ENCODE measurements around the gene SLIT3. TPM values are rescaled to one million over a fixed set of nuclear protein-coding genes. Genes with fewer than 3 reads are reported as not detected.

Gene SLIT3
- total RNA-seq, 2 experiments from 2014 or later = 0.20 to 0.43 TPM

DNA sequence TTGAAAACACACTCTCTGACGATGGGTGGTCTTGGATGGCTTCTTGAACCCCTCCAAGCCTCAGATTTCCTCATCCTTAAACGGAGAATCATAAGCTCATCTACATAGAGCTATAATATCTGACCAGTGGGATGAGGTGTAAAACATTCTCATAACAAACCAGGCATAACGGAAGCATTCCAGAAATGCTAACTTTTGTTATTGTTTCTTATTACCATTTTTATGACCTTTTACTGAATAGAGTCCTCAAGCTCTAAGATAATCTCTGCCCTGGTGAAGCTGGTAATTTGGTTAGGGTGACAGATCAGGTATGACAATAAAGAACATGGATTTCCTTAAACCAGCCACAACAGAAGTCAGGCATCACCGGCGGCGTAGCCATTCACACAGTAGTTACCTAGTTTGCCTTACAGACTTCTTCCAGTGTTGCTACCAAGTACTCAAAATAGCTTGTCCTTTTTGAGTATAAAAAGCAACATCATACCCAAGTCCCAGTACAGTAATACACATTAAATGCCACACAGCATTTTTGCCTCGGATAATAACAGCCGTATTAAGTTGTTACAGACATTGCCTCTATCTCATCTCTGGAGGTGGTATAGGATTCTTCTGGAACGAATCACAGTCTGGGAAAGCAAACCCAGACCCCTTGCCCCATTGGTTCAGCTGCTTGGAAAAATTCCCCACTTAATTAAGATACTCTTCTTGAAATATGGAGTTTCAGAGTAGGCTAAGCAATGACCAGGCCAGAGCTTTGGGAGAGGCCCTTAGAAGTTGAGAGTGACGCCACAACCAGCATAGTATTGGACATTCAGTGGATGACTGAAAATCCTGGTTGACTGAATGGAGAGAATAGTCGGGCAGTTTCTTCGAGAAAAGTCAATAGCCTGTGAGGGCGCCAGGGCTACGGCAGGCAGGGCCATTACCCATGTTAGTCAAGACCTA is 252.5 kb downstream of the SLIT3 start:
- Mint-ChIP-seq H3K4me1 (peaks cover 2% of the 10 kb centered on the region), H3K27me3 (peaks cover 11% of the 10 kb centered on the region), H3K27ac (no peak overlapping the region), H3K4me3 (no peak overlapping the region), H3K36me3 (no peaks in the 10 kb centered on the region), H3K9me3 (no peaks in the 10 kb centered on the region)
- no peak for DNase-seq

- no peak overlapping the region for H3K27ac Mint-ChIP-seq
- H3K4me1 Mint-ChIP-seq = no peaks in the 10 kb centered on the region
- peaks cover under 1% of the 10 kb centered on the region for H3K27me3 Mint-ChIP-seq
- H3K36me3 Mint-ChIP-seq = no peaks in the 10 kb centered on the region
- H3K4me3 Mint-ChIP-seq = no peak overlapping the region
- DNase-seq = no peak
- H3K9me3 Mint-ChIP-seq = no peaks in the 10 kb centered on the region
Measured at GRCh38 chr5:169044962-169045361, 256.0 kb downstream of the SLIT3 start.

DNA sequence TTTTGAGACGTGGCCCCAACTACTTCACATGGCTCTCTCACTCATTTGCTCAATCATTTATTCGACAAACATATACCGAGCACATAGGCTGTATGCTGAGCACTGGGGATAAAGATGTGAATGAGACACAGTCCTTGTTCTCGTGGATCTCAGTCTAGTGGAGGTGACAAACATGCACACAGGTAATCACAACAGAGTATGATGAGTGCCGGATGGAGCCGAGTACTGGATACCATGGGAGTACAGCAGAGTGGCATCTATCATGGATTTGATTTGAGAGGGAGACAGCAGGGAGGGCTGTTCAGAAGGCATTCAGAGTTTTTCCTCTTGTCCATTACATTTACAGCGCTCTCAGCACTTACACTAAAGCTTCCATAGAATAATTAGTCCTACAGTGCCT is 259.8 kb downstream of the SLIT3 start:
- H3K4me1 Mint-ChIP-seq = no peaks in the 10 kb centered on the region
- no peaks in the 10 kb centered on the region for H3K9me3 Mint-ChIP-seq
- H3K27ac Mint-ChIP-seq = no peak overlapping the region
- no peak for DNase-seq
- no peak overlapping the region for H3K4me3 Mint-ChIP-seq
- peaks cover 12% of the 10 kb centered on the region for H3K27me3 Mint-ChIP-seq
- no peaks in the 10 kb centered on the region for H3K36me3 Mint-ChIP-seq

- Mint-ChIP-seq H3K9me3 (no peaks in the 10 kb centered on the region), H3K4me1 (no peaks in the 10 kb centered on the region), H3K27ac (no peak overlapping the region), H3K27me3 (peaks cover 12% of the 10 kb centered on the region), H3K4me3 (no peak overlapping the region), H3K36me3 (no peaks in the 10 kb centered on the region)
- DNase-seq = no peak
Measured at GRCh38 chr5:169039592-169039991, 261.3 kb downstream of the SLIT3 start.

GRCh38 chr5:169037466-169037865 is 263.5 kb downstream of the SLIT3 start:
- Mint-ChIP-seq H3K4me3 (no peak overlapping the region), H3K27me3 (peaks cover 12% of the 10 kb centered on the region), H3K9me3 (peaks cover 2% of the 10 kb centered on the region), H3K4me1 (no peaks in the 10 kb centered on the region), H3K36me3 (no peaks in the 10 kb centered on the region), H3K27ac (no peak overlapping the region)
- DNase-seq = no peak

- no peak for DNase-seq
- no peak overlapping the region for H3K4me3 Mint-ChIP-seq
- peaks cover 12% of the 10 kb centered on the region for H3K27me3 Mint-ChIP-seq
- H3K9me3 Mint-ChIP-seq = peaks cover 2% of the 10 kb centered on the region
- no peaks in the 10 kb centered on the region for H3K36me3 Mint-ChIP-seq
- no peaks in the 10 kb centered on the region for H3K4me1 Mint-ChIP-seq
- H3K27ac Mint-ChIP-seq = no peak overlapping the region
Measured at GRCh38 chr5:169036079-169036805, 264.7 kb downstream of the SLIT3 start.

DNA sequence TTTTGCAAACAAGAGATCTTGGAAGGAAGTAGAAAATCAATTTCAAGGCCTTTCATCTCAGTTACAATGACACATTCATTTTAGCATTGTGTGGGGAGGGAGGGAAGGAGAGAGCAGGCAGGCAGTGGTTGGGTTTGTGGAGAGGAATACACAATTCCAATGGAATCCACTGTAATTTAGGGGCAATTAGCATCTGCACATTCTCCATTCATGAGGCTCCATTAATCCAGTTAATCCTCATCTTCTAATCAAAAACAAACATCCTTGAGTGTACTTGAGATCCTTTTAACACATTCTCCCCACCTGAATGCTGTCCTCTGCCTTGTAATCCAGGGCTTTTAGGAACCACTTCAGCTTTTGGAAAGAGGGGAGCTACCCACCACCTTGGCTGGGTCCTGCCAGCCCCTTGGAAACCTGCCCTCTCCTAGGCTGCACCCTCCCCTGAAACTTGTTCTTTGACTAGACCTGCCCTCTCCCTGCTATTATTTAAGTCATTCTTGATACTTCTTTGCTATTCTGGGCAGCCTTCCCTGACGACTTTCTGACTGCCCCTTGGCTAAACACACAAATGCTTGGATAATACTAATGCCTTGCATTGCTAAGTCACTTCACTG is 271.2 kb downstream of the SLIT3 start:
- H3K36me3 Mint-ChIP-seq = no peaks in the 10 kb centered on the region
- no peak overlapping the region for H3K4me3 Mint-ChIP-seq
- H3K9me3 Mint-ChIP-seq = peaks cover 2% of the 10 kb centered on the region
- H3K27ac Mint-ChIP-seq = no peak overlapping the region
- no peak for DNase-seq
- peaks cover 20% of the 10 kb centered on the region for H3K27me3 Mint-ChIP-seq
- no peaks in the 10 kb centered on the region for H3K4me1 Mint-ChIP-seq

DNA sequence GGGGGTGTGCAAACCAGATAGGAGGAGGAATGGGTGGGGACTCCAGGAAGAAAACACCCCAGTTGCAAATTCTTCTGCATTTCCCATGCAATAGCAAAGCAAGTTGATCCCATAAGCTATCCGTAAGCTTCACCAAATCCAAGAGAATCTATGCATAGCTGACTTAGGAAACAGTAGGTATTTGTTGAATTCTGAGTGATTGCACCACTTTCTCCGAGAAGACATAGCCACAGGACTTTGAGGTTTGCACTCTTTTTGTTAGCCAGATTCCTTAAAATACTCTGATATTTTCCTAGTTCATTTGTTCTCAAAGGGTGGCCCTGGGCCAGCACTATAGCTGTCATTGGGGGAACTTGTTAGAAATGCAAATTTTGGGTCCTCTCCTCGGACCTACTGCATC is 271.9 kb downstream of the SLIT3 start:
- no peak overlapping the region for H3K27ac Mint-ChIP-seq

GRCh38 chr5:169027501-169028061 is 273.4 kb downstream of the SLIT3 start:
- H3K27me3 Mint-ChIP-seq = peaks cover 31% of the 10 kb centered on the region
- H3K9me3 Mint-ChIP-seq = no peaks in the 10 kb centered on the region
- H3K4me1 Mint-ChIP-seq = no peaks in the 10 kb centered on the region
- no peak overlapping the region for H3K27ac Mint-ChIP-seq
- no peaks in the 10 kb centered on the region for H3K36me3 Mint-ChIP-seq
- DNase-seq = no peak
- H3K4me3 Mint-ChIP-seq = no peak overlapping the region

More for the DNA sequence above, 271.9 kb downstream of the SLIT3 start:
- no peaks in the 10 kb centered on the region for H3K36me3 Mint-ChIP-seq
- no peak overlapping the region for H3K4me3 Mint-ChIP-seq
- H3K4me1 Mint-ChIP-seq = no peaks in the 10 kb centered on the region
- DNase-seq = no peak
- peaks cover under 1% of the 10 kb centered on the region for H3K9me3 Mint-ChIP-seq
- H3K27me3 Mint-ChIP-seq = peaks cover 27% of the 10 kb centered on the region

DNA sequence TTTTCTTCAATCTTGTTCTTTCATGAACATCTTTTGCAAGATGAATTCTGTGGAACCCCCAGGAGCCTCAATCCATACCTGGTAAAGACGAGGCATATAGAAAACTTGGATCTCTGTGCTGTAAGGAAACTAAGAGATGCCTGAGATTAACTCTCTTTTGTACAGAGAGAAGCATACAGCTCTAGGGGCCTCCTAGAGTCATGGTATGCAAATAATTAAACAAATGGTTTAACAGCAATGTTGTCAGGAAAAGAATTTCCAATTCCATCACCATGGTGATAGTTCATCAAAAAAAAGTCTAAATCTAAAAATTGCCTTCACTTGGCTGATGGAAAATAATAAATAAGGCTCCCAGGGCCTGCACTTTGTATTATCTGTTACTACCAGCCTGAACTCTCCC is 275.4 kb downstream of the SLIT3 start:
- H3K9me3 Mint-ChIP-seq = no peaks in the 10 kb centered on the region
- H3K4me1 Mint-ChIP-seq = no peaks in the 10 kb centered on the region
- H3K36me3 Mint-ChIP-seq = no peaks in the 10 kb centered on the region
- DNase-seq = no peak
- H3K4me3 Mint-ChIP-seq = no peak overlapping the region
- H3K27me3 Mint-ChIP-seq = peaks cover 36% of the 10 kb centered on the region
- H3K27ac Mint-ChIP-seq = no peak overlapping the region

DNA sequence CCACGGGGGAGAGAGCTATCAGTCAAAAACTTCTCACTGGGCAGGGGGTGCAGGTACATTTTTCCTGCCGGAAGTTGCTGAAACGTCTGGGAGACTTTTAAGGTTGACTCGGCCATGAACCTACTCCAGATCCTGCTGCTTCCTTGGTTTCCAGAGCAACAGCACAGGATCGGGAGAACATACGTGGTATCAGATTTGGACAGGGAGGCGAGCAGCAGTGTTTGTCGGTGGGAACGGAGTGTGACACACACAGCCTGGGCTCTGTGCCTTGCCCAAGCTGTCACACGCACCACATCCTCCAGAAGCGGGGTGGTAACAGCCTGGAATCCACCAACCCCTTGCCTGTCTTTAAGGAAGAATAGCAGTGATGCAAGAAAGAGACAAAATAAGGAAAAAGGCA is 276.5 kb downstream of the SLIT3 start:
- H3K4me1 Mint-ChIP-seq = no peaks in the 10 kb centered on the region
- peaks cover 41% of the 10 kb centered on the region for H3K27me3 Mint-ChIP-seq
- no peak for DNase-seq
- no peaks in the 10 kb centered on the region for H3K9me3 Mint-ChIP-seq
- H3K27ac Mint-ChIP-seq = no peak overlapping the region
- H3K4me3 Mint-ChIP-seq = no peak overlapping the region
- H3K36me3 Mint-ChIP-seq = no peaks in the 10 kb centered on the region

DNA sequence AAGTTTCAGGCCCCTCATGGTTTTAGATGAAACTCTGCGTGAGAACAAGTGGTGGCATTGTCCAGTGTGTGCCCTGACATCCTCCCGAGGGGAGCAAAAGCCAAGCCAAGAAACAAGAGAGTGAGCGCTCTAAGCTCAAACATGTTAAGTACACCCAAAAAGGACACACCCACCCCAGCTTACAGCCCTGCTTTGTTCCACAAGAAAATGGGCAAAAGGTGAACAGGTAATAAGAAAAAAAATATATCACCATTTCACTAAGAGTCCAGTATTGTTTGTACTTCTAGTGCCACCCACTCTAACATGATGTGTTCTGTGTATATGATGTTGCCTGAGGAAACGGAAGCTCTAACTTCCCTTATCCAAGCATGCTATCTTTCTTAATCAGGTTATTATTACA is 278.2 kb downstream of the SLIT3 start:
- no peak overlapping the region for H3K27ac Mint-ChIP-seq

DNA sequence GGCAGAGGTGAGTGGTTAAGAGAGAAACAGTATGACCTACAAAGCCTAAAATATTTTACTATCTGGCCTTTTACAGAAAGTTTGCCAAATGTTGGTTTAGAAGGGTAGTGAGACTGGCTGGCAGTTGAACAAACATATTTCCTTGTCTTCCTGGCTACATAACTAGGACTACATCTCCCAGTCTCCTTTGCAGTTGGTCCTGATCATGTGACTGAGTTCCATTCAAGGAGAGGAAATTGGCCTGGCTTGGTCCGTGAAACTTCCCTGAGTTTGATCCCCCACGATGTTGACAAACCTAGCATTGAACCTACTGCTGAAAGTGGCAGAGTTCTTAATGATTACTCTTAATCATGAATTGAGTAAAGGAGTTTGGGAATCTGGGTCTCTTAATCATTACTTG is 280.8 kb downstream of the SLIT3 start:
- no peaks in the 10 kb centered on the region for H3K4me1 Mint-ChIP-seq
- no peaks in the 10 kb centered on the region for H3K36me3 Mint-ChIP-seq
- no peak for DNase-seq
- H3K4me3 Mint-ChIP-seq = no peak overlapping the region
- peaks cover 29% of the 10 kb centered on the region for H3K27me3 Mint-ChIP-seq
- H3K27ac Mint-ChIP-seq = no peak overlapping the region
- H3K9me3 Mint-ChIP-seq = no peaks in the 10 kb centered on the region

More for the DNA sequence above, 278.2 kb downstream of the SLIT3 start:
- Mint-ChIP-seq H3K4me3 (no peak overlapping the region), H3K27me3 (peaks cover 34% of the 10 kb centered on the region), H3K4me1 (no peaks in the 10 kb centered on the region), H3K9me3 (no peaks in the 10 kb centered on the region), H3K36me3 (no peaks in the 10 kb centered on the region)
- DNase-seq = no peak

GRCh38 chr5:169018925-169019324 is 282.0 kb downstream of the SLIT3 start:
- peaks cover 18% of the 10 kb centered on the region for H3K27me3 Mint-ChIP-seq
- H3K9me3 Mint-ChIP-seq = no peaks in the 10 kb centered on the region
- H3K27ac Mint-ChIP-seq = no peak overlapping the region
- no peaks in the 10 kb centered on the region for H3K4me1 Mint-ChIP-seq
- no peak overlapping the region for H3K4me3 Mint-ChIP-seq
- no peak for DNase-seq
- no peaks in the 10 kb centered on the region for H3K36me3 Mint-ChIP-seq

DNA sequence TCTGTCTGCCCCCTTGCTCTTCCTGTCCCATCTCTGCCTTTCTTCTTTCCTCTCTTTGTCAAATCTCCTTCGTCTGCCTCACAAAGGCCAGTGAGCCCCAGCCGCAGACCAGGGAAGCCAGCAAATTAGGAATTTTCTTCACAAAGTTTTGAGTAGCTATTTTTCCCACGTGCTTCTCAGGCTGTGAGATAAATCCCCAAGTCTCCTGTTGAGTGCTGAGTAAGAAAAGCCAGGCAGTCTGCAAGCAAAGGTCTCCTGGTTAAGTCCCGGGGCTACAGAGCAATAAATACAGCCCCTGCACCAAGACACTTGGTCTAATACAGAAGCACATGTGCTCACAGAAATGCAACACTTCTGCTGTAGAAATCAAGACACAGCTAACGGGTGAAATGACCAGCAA is 284.9 kb downstream of the SLIT3 start:
- peaks cover 12% of the 10 kb centered on the region for H3K27me3 Mint-ChIP-seq
- H3K4me3 Mint-ChIP-seq = no peak overlapping the region
- no peaks in the 10 kb centered on the region for H3K4me1 Mint-ChIP-seq
- no peaks in the 10 kb centered on the region for H3K36me3 Mint-ChIP-seq
- H3K9me3 Mint-ChIP-seq = no peaks in the 10 kb centered on the region
- no peak for DNase-seq
- no peak overlapping the region for H3K27ac Mint-ChIP-seq
